KG1 (cell line): ENCODE measurements around the gene STOX1.
"Not testable (repeated sequence)": the region's sequence is repeated elsewhere in the genome, so short reads cannot be mapped to it uniquely, and the experiment has no call there.

ENCODE experiments used
- DNase-seq: peaks from one replicate; lab custom pipeline; 2025; lab: John Stamatoyannopoulos, UW

STOX1 gene

GRCh38 chr10:68879628-68880027 is 52.3 kb downstream of the STOX1 start:
- DNase-seq = no peak

GRCh38 chr10:68880181-68880580 is 52.9 kb downstream of the STOX1 start:
- DNase-seq = no peak

DNA sequence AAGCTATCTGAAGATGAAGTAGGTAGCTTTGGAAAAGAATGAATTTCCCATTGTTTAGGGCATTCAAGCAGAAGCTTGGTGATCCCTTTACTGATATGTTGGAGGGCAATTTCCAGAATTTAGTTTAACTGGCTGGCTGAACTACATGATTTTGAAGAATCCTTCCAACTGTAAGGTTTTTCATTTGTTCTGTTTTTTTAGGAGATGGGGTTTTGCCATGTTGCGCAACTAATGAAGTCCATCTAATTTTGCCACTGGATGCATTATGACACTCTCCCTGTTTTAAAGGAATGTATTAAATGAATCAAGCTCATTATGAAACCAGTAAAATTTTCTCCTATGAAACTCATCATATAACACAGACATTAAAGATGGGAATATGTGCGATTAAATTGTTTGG is 67.7 kb downstream of the STOX1 start:
- DNase-seq = no peak

- peak; percentile 25 for DNase-seq
These were observed 70.0 kb downstream of the STOX1 start for GRCh38 chr10:68897336-68897741.

GRCh38 chr10:68899186-68899745 is 71.9 kb downstream of the STOX1 start:
- DNase-seq = no peak

DNA sequence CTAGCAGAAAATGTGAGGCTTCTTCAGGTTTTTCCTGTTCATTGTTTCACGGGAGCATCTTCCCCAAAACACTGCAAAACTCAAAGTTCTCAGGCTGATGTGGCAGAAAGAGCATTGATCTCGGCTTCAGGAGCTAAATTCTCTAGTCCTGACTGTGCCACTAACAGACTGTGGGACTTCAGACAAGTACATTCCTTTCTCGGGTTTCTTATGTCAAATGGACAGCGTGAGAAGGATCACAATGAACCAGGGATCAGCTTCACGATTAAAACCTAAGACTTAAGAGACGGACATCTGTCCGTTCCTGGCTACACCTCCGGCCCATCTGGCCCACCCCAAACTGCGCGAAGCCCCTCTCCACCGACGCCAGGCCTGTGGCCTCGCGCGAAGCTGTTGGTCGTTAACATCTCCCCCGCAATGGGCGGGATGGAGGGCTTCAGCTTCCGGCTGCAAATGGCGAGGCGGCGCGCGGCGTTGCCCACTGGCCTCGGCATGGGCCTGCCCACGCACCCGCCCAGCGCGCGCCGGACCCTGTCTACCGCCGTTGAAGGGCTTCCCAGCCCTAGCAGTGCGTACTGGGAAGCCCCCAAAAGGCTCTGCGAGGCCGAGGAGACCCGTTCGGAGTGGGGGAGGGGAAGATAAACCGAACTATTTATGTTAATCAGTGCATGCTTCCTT is 73.2 kb downstream of the STOX1 start:
- DNase-seq = peak; percentile 92

DNA sequence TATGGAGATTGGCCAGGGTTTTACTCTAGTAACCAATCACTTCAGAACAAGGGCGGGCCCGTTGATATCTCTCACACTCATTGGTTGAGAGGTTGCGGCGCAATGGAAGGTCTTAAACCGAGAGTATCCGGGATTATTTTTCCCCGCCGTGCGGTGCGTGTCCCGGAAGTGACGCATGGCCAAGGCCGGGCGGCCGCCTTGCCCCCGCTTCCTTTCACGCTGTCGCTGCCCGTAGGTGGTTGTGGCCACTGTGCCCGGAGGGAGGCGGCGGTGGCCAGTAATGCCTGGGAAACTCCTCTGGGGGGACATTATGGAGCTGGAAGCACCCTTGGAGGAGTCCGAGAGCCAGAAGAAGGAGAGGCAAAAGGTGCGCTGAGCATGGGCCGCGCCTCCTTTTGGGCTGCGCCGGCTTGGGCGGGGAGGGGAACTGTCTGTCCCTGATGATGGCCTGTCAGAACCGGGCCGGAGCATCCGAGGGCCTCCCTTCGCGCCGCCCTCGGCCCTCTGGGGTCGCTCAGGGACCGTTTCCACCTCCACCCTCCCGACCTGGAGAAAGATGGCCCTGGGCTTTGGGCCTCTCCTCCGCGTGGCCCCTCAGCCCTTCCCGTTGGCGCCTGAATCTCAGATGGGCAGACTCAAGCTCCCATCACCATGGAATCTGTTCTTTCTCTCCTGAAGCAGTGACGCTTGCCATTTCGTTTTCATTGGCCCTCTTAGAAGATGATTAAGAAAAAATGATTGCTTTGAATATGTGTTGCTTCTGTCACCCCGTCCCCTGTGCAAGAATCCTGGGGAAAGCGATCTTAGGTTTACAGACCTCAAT is 74.0 kb downstream of the STOX1 start, which contains the start of gene DDX50:
Gene DDX50, plus strand, starts transcription at position 211 of the 823 bp plus-strand sequence. Its CDS starts 70 bp downstream, at position 281.
- DNase-seq = peak; percentile 96

GRCh38 chr10:68902382-68902781 is 75.1 kb downstream of the STOX1 start:
- no peak for DNase-seq

DNA sequence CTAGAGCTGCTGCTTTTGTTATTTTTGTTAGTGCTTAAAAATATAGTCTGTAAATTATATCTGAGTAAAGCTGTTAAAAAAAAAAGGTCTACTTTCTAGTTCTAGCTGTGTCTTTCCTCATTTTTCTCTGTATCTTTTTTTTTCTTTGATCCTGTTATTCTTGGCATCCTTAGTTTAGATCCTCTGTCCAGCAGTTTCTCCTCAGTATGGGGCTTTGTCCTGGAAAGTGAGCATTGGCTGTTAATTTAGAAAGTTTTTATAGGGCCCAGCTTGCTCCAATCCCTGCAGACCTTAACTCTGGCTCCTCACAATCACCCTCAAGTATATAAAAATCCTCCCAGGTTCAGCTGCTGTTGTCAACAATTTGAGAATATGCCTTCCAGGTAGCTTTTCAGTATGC is 97.3 kb downstream of the STOX1 start:
- DNase-seq = no peak

DNA sequence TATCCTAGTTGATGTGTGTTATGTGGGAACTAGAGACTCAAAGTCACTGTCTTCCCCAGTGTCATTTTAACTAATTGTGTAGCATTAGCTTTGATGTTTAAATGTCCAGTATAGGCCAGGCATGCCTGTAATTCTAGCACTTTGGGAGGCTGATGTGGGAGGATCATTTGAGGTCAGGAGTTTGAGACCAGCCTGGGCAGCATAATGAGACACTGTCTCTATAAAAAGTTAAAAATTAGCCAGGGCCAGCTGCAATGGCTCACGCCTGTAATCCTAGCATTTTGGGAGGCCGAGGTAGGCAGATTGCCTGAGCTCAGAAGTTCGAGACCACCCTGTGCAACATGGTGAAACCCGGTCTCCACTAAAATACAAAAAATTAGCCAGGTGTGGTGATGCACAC is 98.2 kb downstream of the STOX1 start:
- DNase-seq = no peak

GRCh38 chr10:68929157-68929556 is 101.8 kb downstream of the STOX1 start:
- DNase-seq = not testable (repeated sequence)

GRCh38 chr10:68929888-68930287 is 102.6 kb downstream of the STOX1 start:
- DNase-seq = not testable (repeated sequence)

- not testable (repeated sequence) for DNase-seq
These were observed 105.5 kb downstream of the STOX1 start for GRCh38 chr10:68932860-68933259.

DNA sequence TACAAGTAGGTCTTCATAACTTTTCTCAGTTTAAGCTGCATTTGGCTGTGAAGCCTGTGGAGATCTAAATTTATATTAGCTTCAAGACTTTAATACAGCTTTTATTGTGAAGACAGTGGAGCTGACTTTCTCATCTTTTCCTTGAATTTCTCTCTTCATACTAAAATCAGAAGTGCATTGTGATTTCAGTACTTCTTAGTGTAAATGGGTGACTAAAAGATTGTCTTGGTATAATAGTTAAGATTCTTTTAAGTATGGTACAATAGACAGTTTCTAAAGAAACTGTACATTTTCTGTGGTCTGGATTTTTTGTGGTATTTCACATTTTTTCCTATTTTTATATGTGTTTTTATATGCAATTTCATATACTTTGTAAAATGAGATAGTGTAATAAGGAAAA is 107.7 kb downstream of the STOX1 start:
- no peak for DNase-seq

DNA sequence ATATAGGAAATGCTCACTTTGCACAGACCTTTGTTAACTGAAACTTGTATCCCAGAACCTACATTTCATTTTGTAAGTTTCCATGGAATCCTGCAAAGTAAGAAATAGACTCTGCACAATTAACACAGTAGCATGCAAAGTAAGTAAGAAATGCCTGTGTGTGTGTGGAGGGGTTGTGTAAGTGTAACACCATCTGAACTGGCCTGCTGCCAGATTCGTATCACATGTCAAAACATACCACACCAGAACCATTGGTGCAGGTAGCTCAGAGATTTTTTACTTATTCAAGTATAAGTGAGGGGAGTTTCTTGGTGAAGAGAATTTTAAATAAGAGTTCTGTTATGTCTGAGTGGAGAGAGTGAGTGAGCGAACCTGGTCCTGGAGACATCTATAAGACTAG is 110.8 kb downstream of the STOX1 start:
- DNase-seq = no peak

DNA sequence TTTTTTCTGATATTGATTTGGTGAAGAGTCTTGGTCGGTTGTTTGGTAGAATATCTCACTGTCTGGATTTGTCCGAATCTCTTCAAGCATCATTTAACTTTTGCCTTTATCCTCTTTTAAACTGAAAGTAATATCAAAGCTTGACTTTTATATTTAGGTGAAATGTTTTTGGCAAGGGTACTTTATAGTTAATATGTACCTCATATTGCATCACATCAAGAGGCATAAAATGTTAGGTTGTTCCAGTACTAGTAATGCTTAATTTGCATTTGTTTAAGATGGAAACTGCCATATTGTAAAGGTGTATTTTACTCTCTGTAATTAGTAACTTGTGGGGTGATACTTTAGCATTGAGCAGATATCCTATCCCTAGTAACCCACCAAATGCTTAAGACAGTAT is 111.6 kb downstream of the STOX1 start:
- DNase-seq = no peak

- not testable (repeated sequence) for DNase-seq
These were observed 113.6 kb downstream of the STOX1 start for GRCh38 chr10:68940917-68941316.
